ENCODE data around the gene ZFAND3. TPM values are rescaled to one million over a fixed set of nuclear protein-coding genes. Genes with fewer than 3 reads are reported as not detected.
A peak's percentile ranks its signal among the peaks of the same experiment; 100 is the strongest.

Gene ZFAND3
- total RNA-seq, 6 donors from 2014 or later = 26.2 to 66.4 (median 55.5) TPM

DNA sequence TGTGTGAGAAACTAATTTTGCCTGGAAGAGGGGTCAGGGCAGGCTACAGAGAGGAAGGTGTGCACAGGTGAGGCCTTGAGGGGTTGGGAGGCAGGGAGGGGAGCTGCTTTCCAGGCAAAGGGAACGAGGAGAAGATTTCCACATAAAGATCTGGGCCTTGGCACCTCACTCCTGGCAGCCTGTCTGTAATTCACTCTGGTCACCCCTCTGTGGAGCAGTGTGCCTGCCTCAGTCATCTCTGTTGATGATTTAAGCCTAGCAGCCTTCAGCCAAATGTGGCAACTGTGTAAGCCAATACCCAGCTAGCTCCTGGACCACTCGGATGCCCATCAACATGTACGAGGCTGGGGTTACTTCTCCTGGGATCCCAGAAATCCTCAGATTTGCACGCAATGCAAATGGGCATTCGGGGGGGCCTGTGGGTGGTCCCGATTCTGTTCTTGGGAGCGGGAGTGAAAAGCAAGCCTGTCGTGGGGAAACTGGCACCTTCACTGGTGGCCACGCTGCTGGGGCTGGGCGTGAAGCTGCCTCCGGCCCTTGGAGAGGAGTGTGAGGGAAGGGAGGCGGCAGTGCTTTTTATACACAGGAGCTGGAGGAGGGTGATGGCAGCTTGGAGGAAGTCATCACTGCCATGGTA is 360.4 kb downstream of the ZFAND3 start:
- no peak overlapping the region for H3K27ac ChIP-seq
- no peaks in the 10 kb centered on the region for H3K27me3 ChIP-seq
- H3K36me3 ChIP-seq = peaks cover 0 to 13% (median 3%) of the 10 kb centered on the region in 4 donors
- no peaks in the 10 kb centered on the region for H3K9me3 ChIP-seq
- 91 to 94% methylated on average over 12 of the region's 12 CpGs for WGBS, 2 donors
- no peaks in the 10 kb centered on the region for H3K4me1 ChIP-seq
- no peak overlapping the region for H3K4me3 ChIP-seq
- no peak for ATAC-seq (ENCODE audit: low FRiP score in 2 of 2)
- TF ChIP-seq POLR2AphosphoS5 (IDR thresholded peaks at IDR 0.05) (no peak), EP300 (IDR thresholded peaks at IDR 0.05) (no peak), POLR2A (IDR thresholded peaks at IDR 0.05) (no peak)
- TF ChIP-seq, protein P1, sequence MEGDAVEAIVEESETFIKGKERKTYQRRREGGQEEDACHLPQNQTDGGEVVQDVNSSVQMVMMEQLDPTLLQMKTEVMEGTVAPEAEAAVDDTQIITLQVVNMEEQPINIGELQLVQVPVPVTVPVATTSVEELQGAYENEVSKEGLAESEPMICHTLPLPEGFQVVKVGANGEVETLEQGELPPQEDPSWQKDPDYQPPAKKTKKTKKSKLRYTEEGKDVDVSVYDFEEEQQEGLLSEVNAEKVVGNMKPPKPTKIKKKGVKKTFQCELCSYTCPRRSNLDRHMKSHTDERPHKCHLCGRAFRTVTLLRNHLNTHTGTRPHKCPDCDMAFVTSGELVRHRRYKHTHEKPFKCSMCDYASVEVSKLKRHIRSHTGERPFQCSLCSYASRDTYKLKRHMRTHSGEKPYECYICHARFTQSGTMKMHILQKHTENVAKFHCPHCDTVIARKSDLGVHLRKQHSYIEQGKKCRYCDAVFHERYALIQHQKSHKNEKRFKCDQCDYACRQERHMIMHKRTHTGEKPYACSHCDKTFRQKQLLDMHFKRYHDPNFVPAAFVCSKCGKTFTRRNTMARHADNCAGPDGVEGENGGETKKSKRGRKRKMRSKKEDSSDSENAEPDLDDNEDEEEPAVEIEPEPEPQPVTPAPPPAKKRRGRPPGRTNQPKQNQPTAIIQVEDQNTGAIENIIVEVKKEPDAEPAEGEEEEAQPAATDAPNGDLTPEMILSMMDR (IDR thresholded peaks at IDR 0.05) = no peak
- peak in 1 of 2 donors; percentile 14 for DNase-seq

DNA sequence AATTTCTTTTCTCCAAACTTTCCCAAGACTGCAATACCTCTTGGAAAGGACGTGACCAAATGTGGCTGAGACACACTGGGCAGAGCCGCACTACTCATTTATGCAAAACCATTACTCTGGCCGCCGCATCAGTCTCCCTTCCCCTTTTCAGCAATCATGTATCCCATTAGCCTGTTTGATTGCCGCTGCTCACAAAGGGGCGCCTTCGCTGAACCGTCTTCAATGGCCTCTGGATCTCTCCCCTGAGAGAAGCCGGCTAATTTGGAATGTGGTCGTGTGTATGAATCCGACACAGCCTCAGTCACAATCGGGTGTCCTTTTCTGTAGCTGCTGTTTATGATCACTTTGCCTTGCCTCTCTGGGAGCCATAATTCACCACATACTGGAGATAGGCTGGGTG is 361.1 kb downstream of the ZFAND3 start:
- DNase-seq (peak in 1 of 2 donors; percentile 10), ATAC-seq (ENCODE audit: low FRiP score in 2 of 2) (no peak)
- 93 to 95% methylated on average over 12 of the region's 12 CpGs for WGBS, 2 donors

DNA sequence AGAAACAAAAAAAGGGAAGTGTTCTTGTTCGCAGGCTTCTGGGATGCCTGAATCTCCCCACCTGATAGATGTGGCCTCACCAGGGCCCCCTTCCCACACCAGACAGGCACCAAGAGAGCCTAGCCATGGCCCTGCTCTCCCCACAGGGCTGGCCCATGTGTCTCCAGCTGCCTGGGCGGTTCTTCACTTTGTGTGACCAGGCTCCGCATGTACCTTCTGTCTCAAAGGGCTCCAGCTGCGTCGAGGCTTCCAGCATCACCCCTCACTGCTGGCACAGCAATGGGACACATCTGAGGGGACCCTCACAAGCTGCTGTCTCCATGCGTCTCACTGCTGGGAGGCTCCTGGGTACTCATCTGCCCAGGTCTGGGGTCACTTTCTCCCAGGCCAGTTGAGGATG is 362.9 kb downstream of the ZFAND3 start:
- H3K9me3 ChIP-seq = no peaks in the 10 kb centered on the region
- no peaks in the 10 kb centered on the region for H3K27me3 ChIP-seq
- no peak for ATAC-seq (ENCODE audit: low FRiP score in 2 of 2)
- H3K27ac ChIP-seq = no peak overlapping the region
- H3K4me1 ChIP-seq = no peaks in the 10 kb centered on the region
- peaks cover 0 to 4% (median 2%) of the 10 kb centered on the region in 4 donors for H3K36me3 ChIP-seq
- TF ChIP-seq POLR2AphosphoS5 (IDR thresholded peaks at IDR 0.05) = no peak
- no peak for TF ChIP-seq POLR2A (IDR thresholded peaks at IDR 0.05)
- TF ChIP-seq, protein P1 (IDR thresholded peaks at IDR 0.05) = no peak
- TF ChIP-seq EP300 (IDR thresholded peaks at IDR 0.05) = no peak
- WGBS, 2 donors = 89 to 94% methylated on average over 6 of the region's 6 CpGs
- DNase-seq = peak; percentile 16 to 31
- no peak overlapping the region for H3K4me3 ChIP-seq

More for the DNA sequence above, 361.1 kb downstream of the ZFAND3 start:
- Histone ChIP-seq H3K4me3 (no peak overlapping the region), H3K9me3 (no peaks in the 10 kb centered on the region), H3K4me1 (no peaks in the 10 kb centered on the region), H3K27ac (no peak overlapping the region), H3K27me3 (no peaks in the 10 kb centered on the region), H3K36me3 (peaks cover 0 to 8% (median 2%) of the 10 kb centered on the region in 4 donors)
- TF ChIP-seq POLR2A (IDR thresholded peaks at IDR 0.05) = no peak

DNA sequence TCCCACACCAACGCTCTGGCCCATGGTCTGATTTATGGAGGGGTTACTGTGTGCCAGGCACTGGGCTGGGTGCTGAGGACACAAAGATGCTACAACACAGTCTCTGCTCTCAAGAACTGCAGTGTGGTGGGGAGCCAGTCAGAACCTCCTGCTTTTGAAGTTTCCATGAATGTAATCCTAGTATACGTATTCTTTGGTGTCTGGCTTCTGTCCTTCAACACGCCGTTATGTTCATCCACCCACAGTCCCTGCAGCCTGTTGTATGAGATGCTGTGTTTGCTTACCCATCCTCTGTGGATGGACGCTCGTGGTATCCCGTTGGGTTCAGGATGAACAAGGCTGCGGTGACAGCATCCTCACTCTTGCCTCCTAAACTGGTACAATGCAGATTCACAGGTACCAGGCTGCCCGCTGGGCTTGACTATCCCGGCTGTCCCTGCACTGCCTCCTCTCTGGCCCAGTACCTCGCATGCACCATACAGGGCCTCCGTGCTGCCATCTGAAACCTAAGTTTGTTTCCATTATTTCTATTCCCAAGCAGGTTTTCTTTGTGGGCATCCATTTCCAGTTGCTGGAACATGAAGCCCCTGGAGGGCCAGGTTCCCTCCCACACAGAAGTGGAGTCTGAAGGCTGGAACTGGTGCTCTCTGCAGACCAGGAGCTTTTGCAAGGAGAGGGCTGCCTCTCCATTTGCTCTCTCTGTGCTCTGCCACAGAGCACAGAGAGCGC is 364.5 kb downstream of the ZFAND3 start:
- ATAC-seq (ENCODE audit: low FRiP score in 2 of 2) (no peak), DNase-seq (peak in 1 of 2 donors; percentile 4)
- H3K36me3 ChIP-seq = peaks cover 0 to 4% (median 2%) of the 10 kb centered on the region in 4 donors
- H3K4me3 ChIP-seq = no peak overlapping the region
- TF ChIP-seq POLR2AphosphoS5 (IDR thresholded peaks at IDR 0.05) (no peak), EP300 (IDR thresholded peaks at IDR 0.05) (no peak), POLR2A (IDR thresholded peaks at IDR 0.05) (no peak)
- TF ChIP-seq, protein P1 (IDR thresholded peaks at IDR 0.05) = no peak
- H3K27me3 ChIP-seq = no peaks in the 10 kb centered on the region
- WGBS, 2 donors = 89 to 93% methylated on average over 8 to 13 of the region's 13 CpGs
- H3K4me1 ChIP-seq = no peaks in the 10 kb centered on the region
- H3K27ac ChIP-seq = no peak overlapping the region
- H3K9me3 ChIP-seq = no peaks in the 10 kb centered on the region

DNA sequence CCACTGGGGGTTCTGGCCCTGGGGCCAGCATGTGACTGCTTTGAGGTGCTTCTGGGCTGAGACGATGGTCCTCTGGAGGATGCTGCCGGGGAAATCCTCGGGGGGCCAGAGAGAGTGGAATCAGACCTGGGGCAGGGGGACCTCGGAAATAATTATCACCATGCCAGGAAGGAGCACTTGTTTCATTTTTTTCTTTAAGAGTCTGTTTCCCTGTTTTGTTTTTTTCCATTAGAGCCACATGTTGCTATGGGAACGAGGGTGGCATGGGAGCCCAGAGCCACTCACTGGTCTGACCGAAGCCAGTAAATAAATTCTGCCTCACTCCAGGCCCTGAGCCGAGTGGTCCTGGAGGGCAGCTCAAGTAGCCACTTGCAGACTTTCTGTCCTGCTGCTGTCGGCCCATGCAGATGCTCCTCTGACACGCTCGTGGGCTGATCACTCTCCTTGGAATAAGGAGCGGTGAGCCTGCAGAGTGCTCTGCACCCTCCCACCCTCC is 365.1 kb downstream of the ZFAND3 start:
- Histone ChIP-seq H3K9me3 (no peaks in the 10 kb centered on the region), H3K4me1 (no peaks in the 10 kb centered on the region), H3K4me3 (no peak overlapping the region), H3K27ac (no peak overlapping the region), H3K36me3 (peaks cover 0 to 4% (median 2%) of the 10 kb centered on the region in 4 donors), H3K27me3 (no peaks in the 10 kb centered on the region)
- no peak for TF ChIP-seq POLR2A (IDR thresholded peaks at IDR 0.05)
- TF ChIP-seq EP300 (IDR thresholded peaks at IDR 0.05) = no peak
- TF ChIP-seq POLR2AphosphoS5 (IDR thresholded peaks at IDR 0.05) = no peak
- TF ChIP-seq, protein P1 (IDR thresholded peaks at IDR 0.05) = no peak
- 81 to 85% methylated on average over 10 to 11 of the region's 11 CpGs for WGBS, 2 donors
- peak in 1 of 2 donors; percentile 19 for DNase-seq
- no peak for ATAC-seq (ENCODE audit: low FRiP score in 2 of 2)

All from upper lobe of left lung (tissue), 6 donors.